ENCODE results near the gene OSMR.

OSMR gene

DNA sequence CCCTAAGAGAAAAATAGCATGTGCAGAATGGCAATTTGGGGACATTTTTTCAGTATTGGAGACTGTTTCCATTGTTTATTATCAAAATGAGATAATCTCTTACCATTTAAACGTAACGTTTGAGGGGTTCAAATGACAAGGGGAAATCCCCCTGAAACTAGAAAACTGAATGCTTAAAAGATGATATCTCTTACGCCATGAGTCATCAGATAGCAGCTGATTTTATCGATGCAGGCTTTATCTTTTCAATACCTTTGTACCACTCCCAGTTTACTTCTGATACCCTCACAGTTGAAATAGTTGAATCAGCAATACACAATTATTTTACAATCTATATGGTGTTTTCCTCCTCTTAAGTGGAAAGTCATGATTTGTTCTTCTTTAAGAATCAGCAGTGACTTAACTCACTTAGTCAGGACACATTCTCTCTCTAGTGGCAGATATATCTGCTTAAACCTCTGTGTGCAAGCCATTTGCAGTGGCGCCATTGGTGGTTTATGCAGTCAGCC lies 29.2 kb downstream of the OSMR start:
- DNase-seq, result no peak

DNA sequence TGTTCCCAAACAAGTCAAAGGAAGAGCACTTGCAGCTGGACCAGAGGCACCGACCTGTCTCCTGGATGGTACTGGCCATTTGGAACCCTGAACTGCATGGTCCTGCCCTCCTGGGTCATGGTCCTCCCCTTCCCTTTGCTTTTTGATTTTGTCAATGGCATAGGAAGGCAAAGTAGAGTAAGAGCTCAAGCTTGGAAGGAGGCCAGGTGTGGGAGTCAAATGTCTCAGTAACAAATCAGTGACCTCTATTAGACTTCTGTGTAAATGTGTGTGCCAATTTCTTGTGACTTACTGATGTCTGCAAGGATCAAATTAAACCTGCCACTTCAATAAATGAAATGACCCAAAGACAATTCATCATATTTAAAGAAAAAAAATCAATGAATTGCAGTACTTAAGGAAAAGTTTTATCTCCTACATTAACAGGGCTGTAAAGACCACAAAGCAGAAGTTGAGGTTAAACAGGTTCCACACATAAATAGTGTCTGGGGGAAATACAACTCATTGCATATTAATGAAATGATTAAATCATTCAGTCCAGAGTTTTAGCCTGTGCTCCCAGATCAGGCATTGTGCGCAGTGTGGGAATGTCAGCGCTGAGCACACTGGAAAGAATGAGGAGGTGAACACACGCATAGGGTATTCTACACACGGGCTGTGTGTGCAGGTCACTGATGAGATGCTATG lies 32.7 kb downstream of the OSMR start:
- no peak for DNase-seq

DNA sequence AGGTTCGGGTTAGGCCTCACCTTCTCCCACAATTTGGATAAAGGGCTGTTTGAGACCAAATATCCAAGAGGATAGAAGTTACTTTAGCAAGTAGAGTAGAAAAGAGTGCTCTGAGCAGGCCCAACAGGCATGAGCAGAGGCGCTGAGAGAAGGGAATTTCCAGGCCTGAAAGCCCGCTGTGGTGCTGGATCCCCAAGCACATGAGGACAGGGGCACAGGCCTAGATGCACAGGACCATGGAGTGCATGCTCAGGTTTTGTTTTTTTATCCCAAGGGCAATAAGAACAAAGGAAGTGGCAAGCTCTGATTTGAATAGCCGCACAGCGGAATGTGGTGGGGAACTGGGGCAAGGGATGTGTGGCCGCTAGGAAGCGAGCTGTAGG lies 33.3 kb downstream of the OSMR start:
- no peak for DNase-seq

DNA sequence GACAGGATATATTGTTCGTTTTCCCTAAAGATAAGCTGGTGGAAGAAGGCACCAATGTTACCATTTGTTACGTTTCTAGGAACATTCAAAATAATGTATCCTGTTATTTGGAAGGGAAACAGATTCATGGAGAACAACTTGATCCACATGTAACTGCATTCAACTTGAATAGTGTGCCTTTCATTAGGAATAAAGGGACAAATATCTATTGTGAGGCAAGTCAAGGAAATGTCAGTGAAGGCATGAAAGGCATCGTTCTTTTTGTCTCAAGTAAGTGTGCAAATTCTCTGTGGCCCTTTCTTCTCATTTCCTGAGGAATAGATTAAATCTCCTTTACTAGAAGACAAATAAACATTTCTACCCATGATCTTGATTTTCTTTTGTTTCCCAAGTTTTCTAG lies 38.0 kb downstream of the OSMR start:
- DNase-seq, result no peak

DNA sequence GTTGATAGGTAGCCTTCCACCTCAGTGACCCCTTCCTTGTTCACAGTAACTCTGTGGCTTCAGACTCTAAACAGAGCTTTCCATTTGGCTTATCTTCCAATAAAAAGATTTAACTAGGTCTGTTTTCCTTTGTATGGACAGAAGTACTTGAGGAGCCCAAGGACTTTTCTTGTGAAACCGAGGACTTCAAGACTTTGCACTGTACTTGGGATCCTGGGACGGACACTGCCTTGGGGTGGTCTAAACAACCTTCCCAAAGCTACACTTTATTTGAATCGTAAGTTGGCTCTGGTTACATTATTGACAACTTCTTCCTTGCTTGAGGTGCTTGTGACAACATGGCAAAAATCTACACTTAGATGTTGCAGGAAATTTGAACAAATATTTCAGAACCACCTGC lies 39.4 kb downstream of the OSMR start:
- DNase-seq, result no peak

DNA sequence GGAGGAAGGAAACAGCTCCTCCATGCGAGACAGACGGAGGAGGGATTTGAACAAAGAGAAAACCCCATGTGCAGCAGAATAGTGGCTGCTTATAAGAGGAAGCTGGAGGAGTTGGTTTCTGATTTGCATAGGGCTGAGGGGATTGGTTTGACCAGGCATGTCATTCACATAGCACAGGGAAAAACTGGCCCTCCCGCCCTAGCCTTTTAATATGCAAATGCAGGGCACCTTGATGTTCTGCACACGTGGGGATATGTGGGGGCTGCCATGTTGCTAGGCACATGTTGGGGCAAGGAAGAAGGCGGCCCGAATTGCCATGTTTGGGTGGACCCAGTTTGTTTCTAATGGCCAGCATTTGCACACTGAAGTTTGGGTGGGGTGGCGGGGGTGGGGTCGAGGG lies 42.2 kb downstream of the OSMR start:
- DNase-seq, result no peak

GRCh38 chr5:38889424-38889823 lies 43.6 kb downstream of the OSMR start:
- DNase-seq, result no peak

GRCh38 chr5:38891563-38891962 lies 45.8 kb downstream of the OSMR start:
- DNase-seq, result no peak

- no peak for DNase-seq
These were observed 46.6 kb downstream of the OSMR start for GRCh38 chr5:38892363-38892762.

- no peak for DNase-seq
These were observed 50.9 kb downstream of the OSMR start for GRCh38 chr5:38896760-38897159.

- DNase-seq, result no peak
These were observed 54.1 kb downstream of the OSMR start for GRCh38 chr5:38899936-38900335.

DNA sequence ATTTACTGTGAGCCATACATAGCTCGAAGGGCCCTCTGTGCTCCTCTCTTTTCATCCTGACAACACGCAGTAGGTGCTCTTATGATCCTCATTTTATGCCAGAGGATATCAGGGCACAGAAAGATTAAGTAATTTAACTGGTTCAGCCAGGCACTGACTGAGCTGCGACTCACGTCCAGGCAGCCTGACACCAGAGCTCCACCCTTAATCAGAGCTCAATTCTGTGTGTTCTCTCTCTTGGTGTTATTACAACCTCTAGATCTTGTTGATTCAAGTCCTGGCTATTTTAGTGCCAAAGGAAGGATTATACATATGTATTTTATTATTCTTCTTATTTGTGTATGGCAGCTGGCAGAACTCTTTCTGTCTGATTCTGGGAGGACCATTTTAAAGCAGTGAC lies 59.7 kb downstream of the OSMR start:
- DNase-seq, result no peak

DNA sequence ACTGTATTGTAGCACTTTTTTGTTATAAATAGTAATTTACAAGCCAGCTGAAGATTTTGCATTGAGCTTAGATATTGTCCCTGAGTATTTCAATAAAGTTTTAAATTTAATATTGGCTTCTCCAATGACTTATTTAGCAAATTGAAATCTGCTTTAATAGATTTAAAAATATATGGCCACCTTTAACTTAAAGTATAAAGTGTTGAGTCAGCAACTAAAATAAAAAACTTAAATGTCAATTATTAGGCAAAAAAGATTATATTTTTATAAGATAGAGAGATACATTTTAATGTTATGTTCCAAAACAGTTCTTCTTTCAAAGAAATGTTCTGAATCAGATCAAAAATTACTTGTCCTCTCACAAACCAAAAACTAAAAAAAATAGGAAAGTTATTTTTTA lies 60.7 kb downstream of the OSMR start:
- no peak for DNase-seq

GRCh38 chr5:38911933-38912332 lies 66.1 kb downstream of the OSMR start:
- DNase-seq, result no peak

DNA sequence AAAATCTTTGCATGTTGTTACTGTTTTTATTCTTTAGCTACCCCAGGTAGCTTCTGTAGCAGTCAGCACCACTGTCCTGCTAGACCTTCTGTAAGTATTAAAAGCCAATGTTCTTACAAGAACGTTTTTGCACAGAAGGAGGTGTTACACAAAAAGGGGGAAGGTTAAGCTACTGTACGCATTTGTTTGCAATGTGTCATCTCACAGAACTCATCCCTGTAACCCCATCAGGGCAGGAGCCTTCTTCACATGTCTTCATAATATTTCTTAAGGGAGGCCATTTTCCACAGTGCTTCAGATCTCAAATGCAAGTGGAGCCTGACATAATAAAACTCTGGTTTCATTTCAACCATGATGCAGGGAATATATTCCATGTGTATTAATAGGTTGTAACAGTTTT lies 67.9 kb downstream of the OSMR start:
- no peak for DNase-seq

DNA sequence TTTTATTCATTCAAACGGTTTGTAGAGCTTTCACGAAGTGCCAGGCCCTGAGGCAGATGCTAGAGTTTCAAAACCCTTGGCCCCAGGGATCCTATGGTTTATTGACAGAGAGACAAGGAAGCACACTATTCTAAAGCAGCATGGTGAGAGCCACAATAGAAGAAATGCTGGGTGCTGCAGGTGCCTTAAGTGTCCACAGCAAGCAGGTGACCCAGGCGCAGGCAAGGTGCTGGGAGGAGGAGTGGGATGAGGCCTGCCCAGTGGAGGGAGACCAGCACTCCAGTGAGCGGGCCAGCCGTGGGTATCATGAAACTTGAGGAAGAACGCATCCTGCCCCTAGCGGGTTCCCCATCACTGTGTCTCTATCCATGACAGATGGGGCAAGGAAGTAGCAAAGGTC lies 71.0 kb downstream of the OSMR start:
- DNase-seq, result no peak

DNA sequence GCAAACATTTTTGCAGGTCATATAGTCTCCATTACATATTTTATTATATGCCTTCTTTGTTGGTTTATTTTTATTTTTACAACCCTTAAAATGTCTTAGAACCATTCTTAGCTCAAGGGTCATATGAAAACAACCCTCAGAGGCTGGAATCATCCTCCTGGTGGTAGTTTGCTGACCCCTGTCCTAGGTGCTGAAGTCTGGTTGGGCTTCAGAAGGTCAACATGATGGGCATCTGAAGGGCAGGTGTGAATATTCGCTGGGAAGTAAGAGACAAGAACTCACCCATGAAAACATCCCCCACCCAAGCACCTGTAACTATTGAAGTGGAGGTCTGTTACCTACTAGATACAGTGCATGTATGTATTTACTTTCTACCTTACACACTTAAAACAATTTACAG lies 75.4 kb downstream of the OSMR start:
- no peak for DNase-seq

DNA sequence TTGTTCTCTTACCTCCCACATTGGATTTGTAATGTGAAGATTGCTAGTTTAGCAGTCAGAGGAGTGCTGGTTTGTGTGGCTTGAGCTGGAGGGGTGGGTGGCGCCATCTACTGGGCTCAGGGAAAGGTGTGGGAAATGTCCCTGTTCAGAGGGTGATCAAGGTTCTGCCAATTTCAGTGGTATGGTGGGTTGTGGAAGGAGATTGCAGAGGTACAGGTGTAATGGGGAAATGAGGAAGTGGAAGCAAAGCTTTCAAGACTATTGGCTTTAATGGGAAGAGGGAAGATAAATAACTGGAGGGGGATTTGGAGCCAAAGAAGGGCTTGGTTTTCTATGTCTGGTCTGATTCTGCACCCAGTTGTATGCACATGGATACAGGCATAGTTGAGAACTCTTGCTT lies 76.4 kb downstream of the OSMR start:
- DNase-seq, result no peak

DNA sequence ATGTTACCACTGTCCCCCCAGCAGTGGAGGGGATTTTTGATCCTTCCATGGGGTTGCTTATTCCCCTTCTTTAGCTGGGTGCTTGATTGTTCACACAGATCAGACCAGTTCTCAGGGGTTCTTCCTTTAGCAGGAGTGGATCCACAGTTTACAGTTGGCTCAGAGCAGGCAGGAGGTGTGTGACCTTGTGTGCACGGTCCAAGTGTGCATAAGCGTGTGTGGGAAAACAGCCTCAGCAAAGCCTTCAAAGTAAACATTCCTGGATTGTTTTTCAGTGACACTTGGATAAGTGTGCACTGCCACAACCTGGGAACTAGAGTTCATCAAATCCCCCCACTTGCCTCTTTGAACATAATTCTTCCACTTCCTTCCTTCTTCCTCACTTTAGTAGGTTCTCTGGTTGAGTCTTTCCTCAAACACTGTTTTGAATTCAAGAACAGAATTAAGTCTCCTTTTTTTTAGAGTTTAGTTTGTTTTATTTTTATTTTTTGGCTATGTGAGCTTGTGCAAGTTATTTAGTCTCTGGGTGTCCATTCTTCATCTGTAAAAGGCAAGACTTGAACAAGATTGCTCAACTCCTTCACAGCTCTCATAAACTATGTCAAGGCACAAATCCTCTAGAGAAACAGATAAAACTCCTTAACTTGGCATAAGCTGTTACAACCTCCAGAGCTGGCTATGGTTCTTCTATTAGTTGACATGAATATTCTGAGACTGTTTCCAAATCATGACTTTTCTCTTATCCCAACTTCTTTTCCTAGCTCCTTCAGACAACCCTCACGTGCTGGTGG lies 78.0 kb downstream of the OSMR start:
- DNase-seq, result no peak

GRCh38 chr5:38925154-38925925 lies 79.5 kb downstream of the OSMR start:
- no peak for DNase-seq

- DNase-seq, result no peak
These were observed 80.3 kb downstream of the OSMR start for GRCh38 chr5:38926121-38926520.

GRCh38 chr5:38927470-38927869 lies 81.7 kb downstream of the OSMR start:
- DNase-seq, result no peak

DNA sequence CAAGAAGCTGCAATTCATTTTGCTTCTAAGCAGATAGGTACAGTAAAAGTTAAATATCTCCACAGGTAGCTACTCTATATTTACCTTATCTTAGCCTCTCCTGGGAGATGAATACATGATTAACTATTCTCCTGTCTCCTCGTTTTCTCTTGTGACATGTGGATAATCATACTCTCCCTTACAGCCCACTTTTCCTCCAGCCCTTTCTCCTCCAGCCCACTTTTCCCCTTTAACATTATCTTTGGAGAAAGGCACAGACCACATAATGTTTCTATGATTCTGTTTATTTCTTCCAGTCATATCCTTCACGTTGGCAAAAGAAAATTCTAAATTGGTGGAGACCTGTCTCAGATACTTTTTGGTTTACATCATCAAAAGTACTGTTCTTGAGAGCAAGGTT lies 84.0 kb downstream of the OSMR start:
- DNase-seq, result no peak

- no peak for DNase-seq
These were observed 85.9 kb downstream of the OSMR start for GRCh38 chr5:38931731-38932130.
